A673 (cell line): ENCODE data around the gene SF3A2.

ENCODE experiments used
- CTCF ChIP-seq: fragments of 300-800, 200-600 bp; sonication (generic); conservative IDR thresholded peaks from 2 replicates; pipeline ENCODE4 v1.5.1; 2017; ENCODE audit warnings: low read depth, mild to moderate bottlenecking, antibody characterized with exemption, low read length, moderate library complexity, mixed read lengths
- EZH2 ChIP-seq: fragments of 200-600 bp; sonication (generic); IDR thresholded peaks from 2 replicates; pipeline ENCODE4 v1.6.1; 2017; ENCODE audit warnings: borderline replicate concordance, low read depth, mild to moderate bottlenecking, mixed read lengths, antibody characterized with exemption, low read length; ENCODE audit not compliant: poor library complexity, severe bottlenecking

- TF ChIP-seq CTCF = no peak
- no peak for TF ChIP-seq EZH2
Observed at GRCh38 chr19:2249010-2249866, 12.6 kb downstream of the SF3A2 start, which contains the start of gene AMH.
